ENCODE data around the gene SUN3. TPM values are rescaled to one million over a fixed set of nuclear protein-coding genes. Genes with fewer than 3 reads are reported as not detected.

SUN3 gene
- total and polyA plus RNA-seq, 2 of the 8 experiments (the other 6 are each of a cell fraction or from before 2014, with no cell fraction given) = not detected

GRCh38 chr7:48009954-48010353 lies 19.0 kb downstream of the SUN3 start:
- no peaks in the 10 kb centered on the region for H3K23me2 ChIP-seq (ENCODE audit: low read depth, low read length)
- no peak overlapping the region for H2BK12ac ChIP-seq (ENCODE audit: low read depth, low read length)
- H2BK20ac ChIP-seq (ENCODE audit: low read length) = no peak overlapping the region
- no peak overlapping the region for H2BK120ac ChIP-seq (replicated peaks; ENCODE audit: low read depth, low read length)
- no peaks in the 10 kb centered on the region for H4K20me1 ChIP-seq (replicated peaks in 1 of 2; ENCODE audit: control insufficient read depth in 1 of 2, insufficient read depth in 2 of 2, low read length in 2 of 2)
- H4K5ac ChIP-seq (ENCODE audit: insufficient read length, low read depth, low read length) = no peak overlapping the region
- no peak overlapping the region for H2AK5ac ChIP-seq (ENCODE audit: low read depth, low read length)
- H4K8ac ChIP-seq (ENCODE audit: extremely low read depth, insufficient read depth, low read length) = no peak overlapping the region
- no peak overlapping the region for H2AFZ ChIP-seq (ENCODE audit: low read length)
- H3K9me3 ChIP-seq (ENCODE audit: insufficient read depth in 2 of 2, low read depth in 1 of 2, low read length in 1 of 2) = no peaks in the 10 kb centered on the region
- H2BK5ac ChIP-seq (ENCODE audit: low read depth, low read length) = no peak overlapping the region
- no peak for FAIRE-seq
- 87% methylated on average over 4 of the region's 4 CpGs; no CpG with 5 or more reads in 1 of the 2 experiments for WGBS, 2 experiments (ENCODE audit: extremely low coverage in 1 of 2, insufficient coverage in 1 of 2, insufficient read length in 1 of 2, insufficient replicate concordance in 2 of 2, low coverage in 1 of 2, low lambda C conversion rate in 2 of 2, missing lambda C conversion rate in 1 of 2)
- no peak overlapping the region for H2BK15ac ChIP-seq (ENCODE audit: low read length)
- no peak overlapping the region for H3K56ac ChIP-seq (replicated peaks; ENCODE audit: insufficient read length, low read depth, low read length)
- H3K79me1 ChIP-seq (ENCODE audit: low read depth, low read length) = no peaks in the 10 kb centered on the region
- no peak overlapping the region for H3K18ac ChIP-seq (ENCODE audit: extremely low read depth, low read length)
- POLR2A ChIA-PET (ENCODE audit: partially characterized antibody) = no interaction called here
- peaks cover 0 to 3% (median 0%) of the 10 kb centered on the region in 4 experiments; a peak in 1 of 7 replicates for H3K27me3 ChIP-seq (replicated peaks in 1 of 4; ENCODE audit: control insufficient read depth in 3 of 4, extremely low read depth in 1 of 4, insufficient read depth in 3 of 4, low read length in 3 of 4)
- H4K91ac ChIP-seq (replicated peaks; ENCODE audit: insufficient read length, low read length) = no peak overlapping the region
- H3K4me1 ChIP-seq (replicated peaks in 1 of 4; ENCODE audit: control insufficient read depth in 3 of 4, insufficient read depth in 4 of 4, low read length in 3 of 4) = no peaks in the 10 kb centered on the region; a peak in 1 of 7 replicates
- CTCF ChIA-PET (ENCODE audit: partially characterized antibody) = interaction anchor here (0.6 to 1.4 kb wide), 7 partner anchors 11 to 100 kb away, joined by 3 to 4 read pairs (median 3); partner anchors contain the start of gene SUN3
- DNase-seq (ENCODE audit: low read depth in 1 of 2, low spot score in 2 of 2) = no peak
- H3K4me3 ChIP-seq (ENCODE audit: extremely low read depth in 1 of 4, insufficient read depth in 2 of 4, low read depth in 3 of 4, low read length in 4 of 4) = no peak overlapping the region
- H3K27ac ChIP-seq (ENCODE audit: low read depth, low read length) = no peak overlapping the region
- H3K4me2 ChIP-seq (ENCODE audit: insufficient read depth in 1 of 2, low read depth in 2 of 2, low read length in 2 of 2) = no peak overlapping the region
- no peak overlapping the region for H3K9ac ChIP-seq (replicated peaks in 1 of 4; ENCODE audit: extremely low read depth in 1 of 4, low read depth in 3 of 4, low read length in 3 of 4)
- H3K4ac ChIP-seq (replicated peaks; ENCODE audit: insufficient read length, low read depth, low read length) = no peak overlapping the region
- H3K36me3 ChIP-seq (ENCODE audit: control insufficient read depth in 2 of 4, insufficient read depth in 4 of 4, low read length in 3 of 4) = no peaks in the 10 kb centered on the region
- H3K23ac ChIP-seq (ENCODE audit: insufficient read length) = no peak overlapping the region
- H3K14ac ChIP-seq (ENCODE audit: insufficient read length) = no peak overlapping the region
- no peaks in the 10 kb centered on the region for H3K79me2 ChIP-seq (ENCODE audit: control insufficient read depth in 1 of 2, insufficient read depth in 2 of 2, low read length in 2 of 2)
- TF ChIP-seq POLR2AphosphoS5 (IDR thresholded peaks at IDR 0.05; ENCODE audit: low read depth, low read length) (no peak), CBX5 (IDR thresholded peaks at IDR 0.05; ENCODE audit: low read depth, low read length) (no peak), KDM4A (IDR thresholded peaks at IDR 0.05; ENCODE audit: low read depth, low read length, severe bottlenecking) (no peak), RNF2 (IDR thresholded peaks at IDR 0.05; ENCODE audit: borderline replicate concordance, low read depth, low read length, missing control alignments, poor library complexity, severe bottlenecking) (no peak), JUN (IDR thresholded peaks at IDR 0.05; ENCODE audit: low read depth, low read length) (no peak), RXRA (IDR thresholded peaks at IDR 0.05; ENCODE audit: insufficient read depth, low read depth, low read length) (no peak), ASH2L (IDR thresholded peaks at IDR 0.05; ENCODE audit: low read length) (no peak), BCL11A (IDR thresholded peaks at IDR 0.05; ENCODE audit: low read depth in 2 of 2, low read length in 2 of 2) (no peak), EGR1 (IDR thresholded peaks at IDR 0.05; ENCODE audit: borderline replicate concordance, low read depth, low read length) (no peak), TCF12 (IDR thresholded peaks at IDR 0.05; ENCODE audit: low read depth, low read length) (no peak), SP2 (IDR thresholded peaks at IDR 0.05; ENCODE audit: low read length) (no peak), TAF7 (optimal IDR thresholded peaks at IDR 0.05; ENCODE audit: borderline replicate concordance, low read depth, low read length) (no peak), POU5F1 (IDR thresholded peaks at IDR 0.05; ENCODE audit: low read depth, low read length) (no peak)
- TF ChIP-seq, protein P1, sequence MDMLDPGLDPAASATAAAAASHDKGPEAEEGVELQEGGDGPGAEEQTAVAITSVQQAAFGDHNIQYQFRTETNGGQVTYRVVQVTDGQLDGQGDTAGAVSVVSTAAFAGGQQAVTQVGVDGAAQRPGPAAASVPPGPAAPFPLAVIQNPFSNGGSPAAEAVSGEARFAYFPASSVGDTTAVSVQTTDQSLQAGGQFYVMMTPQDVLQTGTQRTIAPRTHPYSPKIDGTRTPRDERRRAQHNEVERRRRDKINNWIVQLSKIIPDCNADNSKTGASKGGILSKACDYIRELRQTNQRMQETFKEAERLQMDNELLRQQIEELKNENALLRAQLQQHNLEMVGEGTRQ (IDR thresholded peaks at IDR 0.05; ENCODE audit: low read length) = no peak

Data from H1 (cell line).